NCI-H226 (cell line): ENCODE results near the gene SOBP.

Source experiments
- DNase-seq: peaks from one replicate; pipeline ENCODE4 v3.0.0-alpha.2; 2015

Gene SOBP

DNA sequence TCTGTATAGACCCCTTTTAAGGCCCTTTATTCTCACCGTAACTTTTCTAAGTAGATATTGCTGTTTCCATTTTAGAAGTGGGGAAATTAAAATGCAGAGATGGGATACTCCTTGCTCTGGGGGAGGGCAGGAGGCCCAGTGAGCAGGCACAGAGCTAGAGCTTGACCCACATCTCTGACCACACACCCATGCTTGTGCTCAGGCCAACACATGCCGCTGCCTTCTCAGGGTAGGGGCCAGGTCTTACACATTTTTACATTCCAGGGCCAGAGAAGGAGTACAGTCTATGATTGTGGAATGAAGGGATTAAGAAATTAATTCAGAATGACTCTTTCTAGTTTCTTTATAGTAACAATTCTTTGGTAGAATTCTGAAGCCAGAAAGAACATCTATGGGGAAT lies 104.8 kb downstream of the SOBP start:
- no peak for DNase-seq

DNA sequence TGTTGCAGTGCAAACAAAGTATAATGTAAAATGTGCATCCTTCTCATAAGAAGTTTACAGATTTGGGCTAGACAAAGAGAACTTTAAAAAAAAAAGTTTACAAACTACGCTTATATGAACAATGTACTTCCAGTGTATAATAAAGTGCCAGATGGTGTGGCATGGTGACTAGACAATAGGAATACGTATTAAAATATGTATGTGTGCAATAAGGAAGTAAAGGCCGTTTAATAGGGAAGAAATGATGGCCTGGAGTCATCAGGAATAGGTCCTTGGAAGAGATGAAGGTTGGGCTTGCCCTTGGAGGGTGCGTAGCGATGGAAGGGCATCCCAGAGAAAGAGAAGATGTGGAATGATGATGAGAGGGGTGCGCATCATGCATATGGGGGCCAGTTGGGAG lies 108.2 kb downstream of the SOBP start:
- no peak for DNase-seq

DNA sequence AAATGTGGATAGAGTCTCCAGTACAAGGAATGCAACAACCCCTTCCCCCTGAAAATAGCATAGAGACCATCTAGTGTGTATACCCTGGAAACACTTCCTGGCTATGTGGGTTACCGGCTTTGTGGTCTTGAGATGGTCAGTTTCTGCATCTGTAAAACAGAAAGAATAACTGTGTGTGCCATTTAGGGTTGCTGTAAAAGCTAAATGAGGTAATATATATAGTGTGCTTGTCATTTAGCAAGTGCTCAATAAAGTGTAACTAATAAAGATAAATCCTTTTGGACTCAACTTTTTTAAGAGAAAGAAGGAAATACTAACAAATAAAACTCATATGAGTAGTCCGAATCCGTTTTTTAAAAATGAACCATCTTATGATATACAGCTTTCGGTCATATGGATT lies 109.1 kb downstream of the SOBP start:
- no peak for DNase-seq

DNA sequence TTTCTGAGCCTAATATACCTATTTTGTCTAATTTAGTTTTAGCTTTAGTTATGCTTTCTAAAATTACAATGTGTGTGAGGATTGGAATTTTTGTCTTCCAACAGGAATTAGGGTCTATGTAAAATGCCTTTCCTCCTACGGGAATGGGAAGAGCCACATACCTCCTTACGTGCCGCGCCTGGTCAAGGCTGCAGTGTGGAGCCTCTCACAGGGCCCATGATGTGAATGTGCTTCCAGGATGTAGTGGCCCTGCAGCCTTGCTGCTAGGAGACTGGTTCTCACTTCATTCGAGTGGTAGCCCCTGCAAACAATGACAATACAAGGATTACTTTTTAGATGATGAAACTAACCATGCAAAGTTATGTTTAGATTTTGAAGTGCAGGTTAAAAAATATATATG lies 110.2 kb downstream of the SOBP start:
- no peak for DNase-seq

DNA sequence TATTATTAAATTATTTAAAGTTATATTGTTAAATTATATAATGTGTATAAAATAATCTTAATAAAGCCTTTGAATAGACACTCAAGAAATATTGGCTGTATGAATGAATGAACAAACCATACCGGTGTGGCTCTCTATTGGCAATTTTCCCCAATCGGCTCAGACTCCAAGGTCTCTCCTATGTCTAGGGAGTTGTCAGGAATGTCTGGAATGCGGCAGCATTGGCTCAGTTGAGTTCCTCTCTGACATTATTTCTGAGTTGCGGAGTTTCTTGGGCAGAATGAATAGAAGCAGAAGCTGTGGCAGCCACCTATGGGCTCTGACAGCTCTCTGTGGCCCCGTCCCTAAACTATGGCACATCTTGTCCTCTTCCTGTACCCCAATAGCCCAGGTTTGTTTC lies 111.0 kb downstream of the SOBP start:
- peak; percentile 85 for DNase-seq

DNA sequence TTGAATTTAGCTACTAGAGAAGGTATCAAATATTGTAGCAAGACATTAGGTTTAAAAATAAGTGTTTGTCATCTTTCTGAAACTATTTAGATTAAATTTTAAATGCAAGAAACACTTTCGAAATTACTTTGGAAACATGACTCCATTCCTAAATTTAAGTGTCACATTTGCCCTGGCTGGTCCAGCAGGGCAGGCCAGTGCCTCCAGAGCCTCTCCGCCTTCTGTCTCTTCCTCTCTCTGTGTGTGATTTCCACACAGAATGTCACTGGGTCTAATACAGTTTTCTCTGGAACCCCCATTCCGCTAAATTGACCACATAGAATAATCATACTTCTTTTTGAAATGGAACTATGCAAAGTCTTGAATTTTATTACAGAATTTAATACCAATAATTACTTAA lies 111.5 kb downstream of the SOBP start:
- DNase-seq: no peak

DNA sequence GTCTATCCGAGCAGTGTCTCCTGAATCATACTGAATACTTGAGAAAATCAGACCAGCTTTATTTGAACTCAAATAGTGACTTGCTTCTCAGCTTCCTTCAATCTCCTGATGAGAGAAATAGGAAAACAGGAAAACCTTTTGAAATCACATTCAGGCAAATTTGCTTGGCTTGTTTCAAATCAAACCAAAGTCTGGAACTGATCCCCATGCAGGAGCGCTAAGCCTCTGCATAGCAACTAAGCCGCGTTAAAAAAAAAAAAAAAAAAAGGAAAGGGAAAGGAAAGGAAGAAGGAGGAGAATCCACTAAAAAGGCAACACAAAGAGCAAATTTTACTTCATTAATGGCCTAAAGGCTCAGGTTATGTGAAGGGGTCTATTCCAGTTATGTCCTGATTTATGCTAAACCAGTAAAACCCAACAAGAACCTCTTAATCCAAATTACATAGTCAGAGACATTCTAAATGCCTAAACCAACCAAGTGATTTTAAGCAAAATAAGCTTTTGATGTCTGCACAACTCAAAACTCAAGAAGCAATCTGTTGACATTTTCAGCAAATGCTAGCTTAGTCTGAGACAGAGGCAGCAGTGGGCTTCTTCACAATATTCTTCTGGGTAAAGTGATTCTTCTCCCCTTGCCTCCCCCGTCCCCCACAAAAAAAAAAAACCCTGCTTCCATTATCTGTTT lies 112.5 kb downstream of the SOBP start:
- no peak for DNase-seq

DNA sequence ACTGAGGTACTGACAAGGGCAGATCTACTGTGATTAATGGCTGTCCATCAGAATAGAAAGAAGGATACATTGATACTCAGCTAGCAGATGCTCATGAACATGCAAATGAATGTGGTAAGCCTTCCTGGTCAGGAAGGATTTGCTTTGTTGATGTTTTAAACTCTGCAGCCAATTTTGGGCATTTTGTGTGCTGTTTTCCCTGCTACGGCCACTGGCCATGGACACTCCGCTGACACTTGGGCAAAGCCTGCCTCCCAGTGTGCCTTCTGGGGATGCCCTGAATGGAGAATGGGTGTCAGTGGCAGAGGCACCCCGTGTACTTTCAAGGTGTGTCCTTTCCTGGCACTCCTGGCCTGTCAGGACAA lies 113.1 kb downstream of the SOBP start:
- DNase-seq: no peak

DNA sequence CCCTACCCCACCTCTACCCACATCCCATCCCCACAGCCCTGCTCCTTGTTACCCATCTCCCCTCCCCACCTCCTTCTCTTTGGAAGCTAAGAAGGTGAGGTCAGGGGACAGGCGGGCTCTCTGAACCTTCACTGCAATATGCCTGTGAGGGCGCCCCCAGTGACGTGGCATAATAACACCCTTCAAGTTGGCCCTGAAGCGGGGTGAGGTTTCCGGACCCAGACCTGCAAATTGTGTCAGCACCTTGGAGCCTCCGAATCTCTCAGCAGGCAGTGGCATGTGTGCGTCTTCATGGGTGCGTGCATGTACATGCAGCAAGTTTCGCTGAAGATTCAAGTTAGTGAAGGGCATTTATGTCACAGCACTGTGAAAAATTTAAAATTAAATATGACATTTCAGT lies 114.6 kb downstream of the SOBP start:
- no peak for DNase-seq

DNA sequence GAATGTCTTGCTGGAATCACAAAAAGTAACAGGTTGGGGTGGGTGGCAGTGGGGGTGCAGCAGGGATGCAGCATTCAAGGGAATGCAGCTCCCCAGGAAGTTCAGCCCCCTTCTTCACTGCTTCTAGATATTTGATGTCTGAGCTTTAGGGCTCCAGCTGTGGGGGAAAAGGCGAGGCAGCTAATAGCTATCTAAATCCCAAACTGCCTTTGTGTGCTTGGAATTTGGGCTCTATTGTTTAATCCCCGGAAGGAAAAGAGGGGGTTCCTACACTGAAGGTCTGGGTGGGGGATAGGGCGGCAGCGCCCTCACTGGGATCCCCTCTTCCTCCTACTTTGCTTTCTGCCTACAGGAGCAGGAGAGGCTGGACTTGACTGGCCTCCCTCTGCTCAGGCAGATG lies 116.5 kb downstream of the SOBP start:
- DNase-seq: no peak

DNA sequence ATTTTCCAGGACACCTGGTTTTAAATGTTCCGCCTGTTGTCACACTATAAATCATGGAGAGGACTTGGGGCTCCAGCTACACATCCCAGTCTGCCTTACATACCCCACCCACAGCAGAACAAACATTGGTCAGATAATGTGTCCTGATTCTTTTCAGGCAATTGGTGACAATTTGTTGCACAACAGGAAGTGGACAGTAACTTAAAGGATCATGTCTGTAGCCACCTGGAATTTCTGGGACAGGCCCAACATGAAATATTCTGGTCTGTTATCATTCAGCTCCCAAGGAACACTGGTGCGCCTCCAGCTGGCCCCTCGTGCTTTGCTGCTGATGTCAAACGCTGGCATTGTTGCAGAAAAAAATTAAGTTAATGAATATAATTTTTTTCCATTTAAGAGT lies 117.2 kb downstream of the SOBP start:
- DNase-seq: no peak

DNA sequence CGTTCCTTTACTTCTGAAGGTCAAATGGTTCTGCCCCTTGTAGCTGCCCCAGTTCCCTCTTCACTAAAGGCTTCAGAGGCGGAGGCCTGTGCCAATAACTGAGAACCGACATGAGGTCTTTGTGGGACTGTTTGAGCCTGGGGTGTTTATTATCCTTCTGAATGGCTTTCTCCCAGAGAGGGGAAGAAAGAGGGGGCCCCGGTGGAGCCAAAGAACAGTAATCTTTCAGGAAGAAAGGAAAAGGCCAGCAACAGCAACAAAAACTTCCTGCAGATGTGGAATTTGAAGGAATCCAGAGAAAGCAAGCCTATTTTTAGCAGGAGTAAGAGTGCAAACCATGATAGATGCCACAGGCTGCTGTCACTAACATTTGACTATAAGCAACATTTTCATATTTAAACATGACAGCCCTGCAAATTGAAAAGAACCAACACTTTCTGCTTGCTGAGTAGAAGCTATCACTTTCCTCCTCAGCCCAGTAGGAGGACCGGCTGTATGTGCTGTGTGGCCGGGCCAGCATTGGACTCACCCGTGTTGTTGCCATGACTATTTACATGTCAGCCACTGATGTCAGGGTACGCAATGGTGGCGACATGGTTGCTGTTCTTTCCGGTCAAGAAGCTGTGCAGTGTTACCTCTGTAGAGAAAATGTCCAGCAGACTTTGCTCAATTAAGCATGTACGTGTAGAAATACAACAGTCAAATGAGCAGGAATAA lies 121.3 kb downstream of the SOBP start:
- no peak for DNase-seq

DNA sequence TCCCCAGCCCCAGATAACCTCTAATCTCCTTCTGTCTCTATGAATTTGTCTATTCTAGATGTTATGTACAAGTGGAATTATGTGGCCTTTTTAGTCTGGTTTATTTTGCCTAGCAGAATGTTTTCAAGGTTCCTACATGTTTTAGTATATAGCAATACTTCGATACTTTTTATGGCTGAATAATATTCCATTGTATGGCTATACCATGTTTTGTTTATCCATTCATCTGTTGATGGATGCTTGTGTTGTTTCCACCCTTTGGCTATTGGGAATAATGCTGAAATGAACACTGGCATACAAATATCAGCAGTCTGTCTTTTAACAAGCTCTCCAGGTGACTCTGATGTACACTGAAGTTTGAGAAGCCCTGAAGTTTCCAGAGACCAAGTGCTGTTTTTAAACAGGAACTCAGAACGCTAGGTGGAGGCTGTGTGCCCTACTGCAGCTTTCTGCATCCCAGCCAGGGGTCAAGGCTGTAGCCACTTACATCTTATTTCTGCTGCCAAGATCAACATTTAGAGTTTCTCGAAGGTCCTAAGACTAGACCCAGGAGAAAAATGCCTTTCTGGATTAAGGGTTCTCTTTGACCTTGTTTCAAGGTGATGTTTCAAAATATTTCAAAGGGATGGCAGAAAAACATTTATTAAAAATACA lies 123.0 kb downstream of the SOBP start:
- no peak for DNase-seq

DNA sequence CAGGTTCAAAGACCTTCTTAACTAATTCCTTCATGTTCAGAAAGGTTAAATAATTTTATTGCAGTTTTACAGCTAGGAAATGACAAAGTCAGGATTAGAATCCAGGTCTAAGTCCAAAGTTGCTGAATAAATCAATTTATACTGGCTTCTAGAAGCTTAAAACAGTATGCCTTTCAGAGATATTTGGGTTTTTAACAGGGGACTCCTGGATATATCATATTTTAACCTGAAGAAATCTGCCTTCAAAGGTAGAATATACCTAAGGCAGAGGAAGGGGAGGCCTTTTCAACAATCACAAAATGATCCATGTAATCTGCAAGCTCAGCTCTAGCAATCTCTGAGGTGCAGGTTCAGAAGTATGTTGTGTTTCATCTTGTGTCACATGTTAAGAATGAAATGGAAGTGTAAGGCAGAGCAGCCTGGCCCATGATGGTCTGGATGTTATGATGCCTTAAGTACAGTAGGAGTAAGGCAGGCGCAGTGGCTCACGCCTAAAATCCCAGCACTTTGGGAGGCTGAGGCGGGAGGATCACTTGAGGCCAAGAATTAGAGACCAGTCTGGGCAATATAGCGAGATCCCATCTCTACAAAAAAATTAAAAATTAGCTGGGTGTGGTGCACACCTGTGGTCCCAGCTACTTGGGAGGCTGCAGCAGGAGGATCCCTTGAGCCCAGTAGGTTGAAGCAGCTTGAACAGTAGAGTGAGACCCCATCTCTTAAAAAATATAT lies 123.9 kb downstream of the SOBP start:
- no peak for DNase-seq

DNA sequence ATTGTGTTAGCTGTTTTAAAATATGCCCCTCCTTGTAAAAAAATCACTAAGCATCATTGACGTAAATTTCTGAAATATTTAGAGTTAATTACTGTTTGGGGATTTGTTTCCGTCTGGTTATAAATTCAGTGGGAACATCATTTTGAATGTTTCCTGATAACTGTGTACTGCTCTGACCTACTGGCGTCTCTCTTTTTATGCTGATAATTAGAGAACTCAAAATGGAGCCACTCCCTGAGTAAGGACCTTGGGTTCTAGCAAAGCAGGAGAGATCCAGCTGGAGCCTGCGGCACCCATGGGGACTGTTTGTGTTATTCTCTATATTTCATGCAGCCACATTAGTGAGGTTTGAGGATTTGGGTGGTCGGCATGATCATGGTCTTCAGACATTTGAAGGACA lies 124.9 kb downstream of the SOBP start:
- DNase-seq: no peak

DNA sequence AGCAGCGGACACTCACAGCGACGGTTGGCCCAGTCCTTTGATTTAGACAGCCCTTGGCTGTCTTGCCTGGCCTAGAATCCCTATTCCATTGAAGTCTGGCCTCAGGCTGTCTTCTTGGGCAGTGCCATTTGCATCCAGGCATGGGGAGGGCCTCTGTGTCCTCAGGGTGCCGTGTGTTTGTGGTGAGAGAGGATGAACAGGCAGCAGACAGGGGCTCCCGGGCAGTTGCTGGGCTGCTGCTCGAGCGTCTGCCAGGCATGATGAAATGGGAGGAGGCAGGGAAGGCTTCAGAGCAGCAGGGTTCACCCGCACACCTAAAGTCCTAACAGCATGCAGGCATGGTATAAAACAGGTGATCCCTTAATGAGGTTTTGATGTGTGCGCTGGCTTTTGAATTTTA lies 126.9 kb downstream of the SOBP start:
- no peak for DNase-seq

DNA sequence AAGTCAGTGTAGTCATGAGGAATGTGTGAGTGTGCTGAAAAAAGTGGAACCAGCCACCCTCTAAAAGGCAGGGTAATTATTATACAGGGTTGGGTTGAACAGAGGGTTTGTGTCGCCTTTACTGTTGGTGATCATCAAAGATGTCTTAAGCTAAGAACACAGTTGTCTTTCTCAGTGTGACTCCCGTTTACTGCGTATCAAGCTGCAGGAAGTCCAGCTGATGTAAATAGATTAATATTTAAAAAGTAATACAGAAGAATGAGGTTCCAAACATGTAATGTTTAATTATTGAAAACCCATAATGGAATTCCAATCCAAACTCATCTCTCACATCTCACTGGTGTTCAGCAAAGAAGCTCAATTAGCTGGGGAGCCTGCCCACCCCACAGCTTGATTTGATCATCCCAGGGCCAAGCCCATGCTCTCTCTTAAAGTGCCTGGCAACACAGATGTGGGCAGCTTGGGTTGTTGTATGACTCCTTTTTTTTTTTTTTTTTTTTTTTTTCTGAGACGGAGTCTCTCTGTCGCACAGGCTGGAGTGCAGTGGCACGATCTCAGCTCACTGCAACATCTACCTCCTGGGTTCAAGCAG lies 127.5 kb downstream of the SOBP start:
- no peak for DNase-seq

DNA sequence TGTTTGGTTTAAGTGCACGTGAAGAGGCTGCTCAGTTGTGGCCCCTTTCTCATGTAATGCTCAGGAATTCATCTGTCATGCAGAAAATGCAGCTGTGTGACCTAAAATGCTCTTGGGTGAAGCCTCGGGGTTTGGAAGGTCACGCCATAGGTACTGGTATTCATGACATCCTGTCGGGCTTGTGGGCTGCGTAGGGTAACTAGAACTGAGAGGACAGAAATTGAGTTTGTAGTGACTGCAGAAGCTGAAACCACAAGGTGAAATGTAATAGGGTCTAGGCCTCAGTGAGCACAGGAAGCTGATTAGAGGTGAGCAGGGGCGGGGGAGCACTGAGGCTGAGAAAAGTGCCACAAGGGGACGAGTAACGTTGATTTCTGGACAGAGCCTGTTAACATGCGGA lies 128.8 kb downstream of the SOBP start:
- no peak for DNase-seq

DNA sequence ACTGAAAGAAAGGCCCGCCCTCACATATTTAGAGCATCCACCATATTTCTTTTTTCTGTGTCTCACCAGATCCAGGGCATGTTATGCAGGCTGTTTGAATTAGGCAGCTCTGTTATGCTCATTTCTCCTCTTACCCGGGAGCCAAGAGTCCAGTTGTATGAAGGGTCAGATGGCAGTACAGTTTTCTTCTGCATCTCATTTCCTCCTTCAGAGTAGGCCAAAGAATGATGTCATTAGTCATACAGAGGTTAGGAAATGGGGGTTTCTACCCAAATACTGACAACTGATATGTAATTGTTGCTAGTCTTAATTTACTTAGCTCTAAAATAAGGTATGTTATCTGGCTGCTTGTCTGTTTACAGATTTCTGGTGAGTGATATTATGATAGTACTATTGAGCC lies 130.8 kb downstream of the SOBP start:
- no peak for DNase-seq

DNA sequence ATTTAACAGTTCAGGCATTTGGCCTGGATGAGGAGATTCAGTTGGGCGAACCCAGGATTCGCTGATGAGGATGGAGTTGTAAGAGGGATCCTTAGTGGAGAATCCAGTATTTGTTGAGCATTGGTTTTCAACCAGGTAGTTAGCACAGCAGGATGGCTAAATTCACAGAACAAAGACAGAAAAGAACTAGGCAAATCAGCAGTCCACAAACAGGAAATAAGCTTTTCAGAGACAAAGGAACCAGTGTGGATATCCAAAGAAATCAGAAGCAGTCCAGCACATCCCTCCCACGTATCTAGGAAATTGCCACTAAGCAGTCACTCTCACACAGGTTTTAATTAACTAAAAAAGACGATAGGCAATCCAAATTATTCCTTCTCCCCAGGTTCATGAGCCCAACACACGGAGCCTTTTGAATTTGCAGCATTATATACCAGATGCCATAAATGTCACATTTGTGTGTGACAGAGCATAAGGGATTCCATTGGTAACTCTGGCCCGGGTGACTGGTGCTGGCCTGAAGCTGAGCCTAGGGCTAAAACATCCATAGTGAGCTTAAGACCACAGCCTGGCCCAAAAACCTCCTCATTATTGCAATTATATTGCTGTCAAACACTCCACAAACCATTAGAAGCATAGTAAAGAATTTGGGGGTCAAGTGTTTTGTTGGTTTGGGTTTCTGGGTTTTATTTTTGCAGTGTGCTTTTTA lies 131.5 kb downstream of the SOBP start:
- no peak for DNase-seq

DNA sequence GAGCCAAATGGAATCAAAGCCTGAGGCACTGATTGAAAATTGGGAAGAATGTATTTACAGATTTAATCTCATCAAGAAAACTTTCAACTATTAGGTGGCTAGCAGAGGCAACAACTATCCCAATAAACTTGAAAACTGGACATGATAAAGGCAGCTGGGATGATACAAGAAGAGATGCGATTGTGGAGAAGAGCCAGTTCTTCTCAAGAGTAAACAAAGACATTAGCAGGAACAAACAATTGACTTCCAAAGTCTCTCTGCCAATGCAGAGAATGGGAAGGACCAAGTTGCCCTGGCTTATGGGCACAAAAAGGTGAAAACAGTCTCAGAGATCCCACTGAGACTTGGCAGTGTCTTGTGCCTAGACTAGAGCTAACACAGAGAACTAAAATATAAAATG lies 132.4 kb downstream of the SOBP start:
- no peak for DNase-seq

DNA sequence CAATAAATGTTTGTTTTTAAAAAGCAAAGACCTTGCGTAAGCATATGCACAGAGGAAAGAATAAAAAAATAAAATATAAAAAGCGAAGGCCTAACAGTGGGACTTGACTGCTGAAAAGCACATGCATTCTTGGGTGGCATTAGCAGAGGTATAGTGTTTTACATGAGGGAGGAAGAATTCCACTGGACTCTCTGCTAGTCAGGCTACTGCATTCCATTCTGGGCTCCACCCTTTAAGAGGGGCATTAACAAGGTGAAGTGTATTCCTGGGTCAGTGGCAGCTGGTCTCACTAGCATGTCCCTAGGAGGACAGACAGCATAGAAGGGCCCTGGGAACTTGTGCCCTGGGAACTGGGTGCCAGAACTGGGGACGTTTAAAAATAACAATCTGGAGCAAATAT lies 134.1 kb downstream of the SOBP start:
- peak; percentile 45 for DNase-seq

DNA sequence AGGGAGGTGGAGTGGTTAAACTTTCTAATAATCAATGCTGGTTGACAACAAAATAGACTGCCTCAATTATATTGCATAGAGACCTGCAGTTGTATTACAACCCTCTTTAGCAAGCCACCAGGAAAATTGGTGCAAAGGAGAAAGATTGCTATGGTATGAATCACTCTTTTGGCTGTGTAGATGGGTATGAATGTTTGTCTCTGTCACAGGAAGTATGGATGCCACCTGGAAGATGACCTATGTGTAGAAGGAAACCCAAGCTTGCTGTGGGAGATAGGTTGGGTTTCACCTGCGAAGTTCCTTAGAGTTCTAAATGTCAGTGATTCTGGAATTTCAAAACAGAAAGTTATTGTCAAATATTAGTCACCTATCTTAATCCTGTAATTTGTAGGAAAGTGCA lies 134.6 kb downstream of the SOBP start:
- DNase-seq: peak; percentile 60
